Esophagus mucosa (tissue), 1 donor: ENCODE data around the gene ANKRD33B. TPM values are rescaled to one million over a fixed set of nuclear protein-coding genes. Genes with fewer than 3 reads are reported as not detected.
"Not testable (repeated sequence)": the region's sequence is repeated elsewhere in the genome, so short reads cannot be mapped to it uniquely, and the experiment has no call there.

Source experiments
- ATAC-seq: fragments of 200-7000 bp; cut with Tn5 transposase; one replicate; pipeline ENCODE4 v1.9.1; 2020
- total RNA-seq: library from RNA; stranded (reverse); gene quantifications from one replicate; pipeline ENCODE4 v1.2.4, GENCODE V29; 2023
- donor health status: DM: yes; HTN: yes; CAD: no.

ANKRD33B gene
- 0.68 TPM for total RNA-seq

- ATAC-seq = peak; percentile 61
Measured at GRCh38 chr5:10563945-10564837, at the start of gene ANKRD33B. ANKRD33B (plus strand) TSS chr5:10564070; CDS start chr5:10564468, 398 bp downstream.

- ATAC-seq = not testable (repeated sequence)
Measured at GRCh38 chr5:10514572-10514971, 49.3 kb upstream of the ANKRD33B start.

GRCh38 chr5:10515492-10515891 lies 48.4 kb upstream of the ANKRD33B start:
- no peak for ATAC-seq

- ATAC-seq = no peak
Measured at GRCh38 chr5:10518347-10518746, 45.5 kb upstream of the ANKRD33B start.

GRCh38 chr5:10519729-10520128 lies 44.1 kb upstream of the ANKRD33B start:
- ATAC-seq = no peak

DNA sequence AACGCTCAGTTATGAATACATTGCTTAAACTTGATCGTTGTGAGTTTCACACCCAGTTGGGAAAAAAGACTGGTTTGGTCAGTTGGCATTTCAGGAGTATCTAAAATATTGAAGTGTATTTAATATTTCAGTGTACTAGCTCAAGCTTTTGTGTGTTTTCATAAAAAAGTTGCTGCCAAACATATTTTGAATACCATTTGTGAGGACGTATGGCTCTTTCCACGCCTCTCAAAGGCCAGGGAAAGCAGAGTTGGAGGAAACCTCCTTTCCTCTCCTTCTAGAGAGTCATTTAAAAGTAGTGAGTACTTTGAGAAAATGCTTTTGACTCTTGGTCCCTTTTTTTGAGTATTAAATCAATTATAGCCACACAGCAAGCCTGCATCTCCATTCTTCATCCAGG lies 43.2 kb upstream of the ANKRD33B start:
- no peak for ATAC-seq

GRCh38 chr5:10521466-10522223 lies 42.2 kb upstream of the ANKRD33B start:
- no peak for ATAC-seq

DNA sequence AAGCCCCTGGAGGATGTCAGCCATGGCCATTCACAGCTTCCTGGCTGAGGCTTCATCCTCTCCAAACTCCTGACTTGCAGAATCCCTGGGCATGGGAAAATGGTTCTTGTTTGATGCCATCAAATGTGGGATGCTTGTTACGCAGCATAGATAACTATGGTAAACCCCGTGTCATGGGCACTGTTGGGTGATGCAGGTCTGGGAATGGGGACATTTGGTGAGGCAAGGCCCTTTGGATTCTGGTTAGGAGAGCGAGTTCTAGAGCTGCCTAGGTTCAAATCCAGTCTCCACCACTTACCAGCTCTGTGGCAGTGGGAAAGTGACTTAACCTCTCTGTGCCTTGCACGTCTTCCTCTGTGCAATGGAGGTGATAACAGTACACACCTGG lies 41.7 kb upstream of the ANKRD33B start:
- ATAC-seq = no peak

DNA sequence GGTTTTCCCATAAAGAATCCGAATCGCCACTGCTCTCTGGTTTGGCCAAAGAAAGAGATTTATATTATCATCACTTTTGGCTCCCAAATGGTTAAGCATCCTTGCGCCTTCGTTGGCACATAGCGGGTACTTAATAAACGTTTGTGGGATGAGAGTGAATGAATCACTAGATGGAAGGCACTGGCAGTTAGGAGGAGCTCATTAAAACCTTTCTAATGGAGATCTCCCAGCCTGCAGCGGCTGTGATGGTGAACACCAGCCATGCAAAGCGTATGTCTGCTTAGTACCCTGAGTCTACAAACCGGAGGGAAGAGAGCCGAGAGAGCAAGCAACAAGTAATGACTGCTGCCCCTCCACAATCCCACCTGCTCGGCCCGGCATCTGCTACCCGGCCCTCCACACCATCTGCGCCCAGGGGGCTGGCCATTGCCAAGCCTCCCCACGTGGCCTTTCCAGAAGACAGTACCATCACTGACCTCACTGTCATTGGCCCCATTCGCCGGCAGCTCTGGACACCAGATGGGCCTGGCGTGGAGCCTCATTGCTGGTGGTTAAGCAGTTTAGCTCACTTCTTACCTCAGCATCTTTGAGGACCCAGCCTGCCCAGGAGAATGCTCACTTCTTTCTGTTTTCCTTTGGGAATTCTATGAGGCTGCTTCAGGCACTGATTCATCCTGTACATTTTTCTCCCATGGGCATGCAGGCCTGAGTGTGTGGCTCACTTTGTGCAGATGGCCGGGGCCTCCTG lies 39.3 kb upstream of the ANKRD33B start:
- no peak for ATAC-seq

- no peak for ATAC-seq
Measured at GRCh38 chr5:10525124-10525495, 38.8 kb upstream of the ANKRD33B start.

DNA sequence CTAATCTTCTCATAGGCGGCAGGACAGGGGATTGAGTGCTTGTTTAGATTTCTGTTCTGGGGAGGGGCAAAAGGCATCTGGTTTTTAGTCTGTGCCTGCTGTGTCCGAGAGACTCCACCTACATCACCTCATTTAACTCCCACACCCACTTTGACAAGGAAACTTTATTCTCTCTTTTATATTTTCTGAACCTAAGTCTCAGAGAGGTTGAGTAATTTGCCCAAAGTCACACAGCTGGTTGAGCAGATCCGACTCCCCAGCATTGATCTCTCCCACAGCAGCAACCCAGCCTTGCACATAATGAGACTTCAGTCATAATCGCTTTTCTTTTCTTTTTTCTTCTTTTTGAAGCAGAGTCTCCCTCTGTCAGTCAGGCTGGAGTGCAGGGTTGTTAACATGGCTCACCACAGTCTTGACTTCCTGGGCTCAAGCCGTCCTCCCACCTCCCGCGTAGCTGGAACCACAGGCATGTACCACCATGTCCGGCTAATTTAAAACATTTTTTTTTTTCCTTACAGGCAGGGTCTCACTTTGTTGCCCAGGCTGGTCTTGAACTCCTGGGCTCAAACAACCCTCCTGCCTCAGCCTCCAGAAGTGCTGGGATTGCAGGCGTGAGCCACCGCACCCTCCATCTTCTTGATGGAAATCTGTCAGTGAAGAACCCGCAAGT lies 36.5 kb upstream of the ANKRD33B start:
- peak; percentile 58 for ATAC-seq

DNA sequence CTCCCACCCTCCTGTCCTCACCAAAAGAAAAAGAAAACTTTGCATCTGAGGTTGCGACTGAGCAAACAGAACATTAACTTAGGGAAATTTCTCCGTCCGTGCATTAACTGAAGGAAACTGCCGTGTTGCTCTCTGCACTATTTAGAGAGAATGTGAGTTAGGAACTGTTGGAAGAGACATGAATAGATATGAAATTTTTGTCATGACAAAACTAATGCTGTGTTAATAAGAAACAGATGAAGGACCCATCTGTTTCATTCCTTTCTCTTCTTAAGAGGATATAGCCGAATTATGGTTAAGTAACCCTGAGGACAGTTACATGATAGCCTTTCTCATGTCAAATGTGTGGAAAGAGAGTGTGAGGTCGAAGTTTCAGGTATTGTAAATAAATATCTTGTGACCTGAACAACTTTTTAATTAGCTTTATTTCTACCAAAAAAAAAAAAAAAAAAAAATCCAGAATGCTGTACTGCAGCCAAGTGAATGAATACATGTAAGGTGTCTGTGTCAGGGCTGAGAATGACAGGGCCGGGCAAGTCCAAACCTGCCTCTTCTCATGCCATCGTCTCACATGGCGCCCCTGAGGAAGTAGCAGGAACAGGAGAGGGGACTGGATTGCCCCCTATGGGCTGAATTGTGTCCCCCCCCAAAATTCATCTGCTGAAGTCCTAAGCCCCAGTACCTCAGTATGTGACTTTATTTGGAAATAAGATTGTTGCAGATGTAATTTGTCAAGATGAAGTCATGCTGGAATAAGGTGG lies 35.6 kb upstream of the ANKRD33B start:
- peak; percentile 69 for ATAC-seq

DNA sequence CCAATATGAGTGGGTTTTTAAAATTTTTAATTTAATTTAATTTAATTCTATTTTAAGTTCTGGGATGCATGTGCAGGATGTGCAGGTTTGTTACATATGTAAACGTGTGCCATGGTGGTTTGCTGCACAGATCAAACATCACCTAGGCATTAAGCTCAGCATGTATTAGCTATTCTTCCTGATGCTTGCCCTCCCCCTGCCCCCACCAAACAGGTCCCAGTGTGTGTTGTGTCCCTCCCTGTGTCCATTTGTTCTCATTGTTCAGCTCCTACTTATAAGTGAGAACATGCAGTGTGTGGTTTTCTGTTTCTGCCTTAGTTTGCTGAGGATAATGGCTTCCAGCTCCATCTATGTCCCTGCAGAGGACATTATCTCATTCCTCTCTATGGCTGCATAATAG lies 35.0 kb upstream of the ANKRD33B start:
- no peak for ATAC-seq

DNA sequence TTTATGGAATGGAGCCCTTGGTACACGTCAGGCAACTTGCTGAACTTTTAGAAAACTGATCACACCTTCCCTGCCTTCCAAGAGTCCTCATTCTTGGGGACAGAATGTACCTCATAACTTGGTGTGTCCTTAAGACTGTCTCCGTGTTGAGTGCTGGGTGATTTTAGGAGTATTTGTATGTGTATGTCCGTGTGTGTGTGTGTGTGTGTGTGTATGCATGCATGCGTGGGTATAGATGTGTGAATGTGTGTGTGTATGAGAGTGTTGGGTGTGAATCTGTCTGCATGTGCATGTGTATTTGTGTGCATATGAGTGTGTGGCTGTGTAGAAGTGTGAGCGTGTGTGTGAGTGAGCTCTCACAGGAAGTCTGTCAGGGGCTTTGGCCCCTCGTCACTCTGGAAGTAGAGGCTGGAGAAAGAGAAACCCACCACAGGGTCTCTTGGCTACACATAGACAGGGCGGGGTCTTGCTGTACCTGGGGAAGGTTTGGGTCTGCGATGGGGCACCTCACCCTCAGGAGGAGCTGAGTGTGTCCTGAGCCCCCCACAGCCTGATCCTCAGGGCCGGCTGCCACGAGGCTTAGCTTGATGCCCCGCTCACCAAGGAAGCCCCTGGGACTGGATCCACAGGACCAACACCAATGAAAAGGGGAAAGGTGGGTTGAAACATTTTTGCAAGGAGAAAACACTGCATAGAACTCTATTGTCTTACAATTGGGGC lies 33.1 kb upstream of the ANKRD33B start:
- ATAC-seq = no peak

DNA sequence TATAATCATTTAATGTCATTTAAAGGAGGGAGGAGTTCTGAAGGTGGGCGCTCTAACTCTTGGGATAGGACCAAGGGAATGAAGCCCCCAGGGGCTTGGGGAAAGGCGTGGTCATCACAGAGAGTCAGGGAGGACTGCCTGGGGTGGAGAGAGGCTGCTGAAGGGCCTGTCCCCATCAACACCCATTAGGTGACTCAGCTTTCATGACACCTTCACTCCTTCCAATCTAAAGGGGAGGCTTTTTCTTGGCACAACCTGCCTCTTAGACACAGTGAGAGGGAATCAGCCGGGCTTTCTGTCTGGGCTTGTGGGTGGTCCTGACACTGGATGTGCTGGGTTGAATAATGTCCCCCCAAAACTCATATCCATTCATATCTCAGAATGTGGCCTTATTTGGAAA lies 31.4 kb upstream of the ANKRD33B start:
- ATAC-seq = peak; percentile 33

GRCh38 chr5:10533226-10533625 lies 30.6 kb upstream of the ANKRD33B start:
- ATAC-seq = no peak

DNA sequence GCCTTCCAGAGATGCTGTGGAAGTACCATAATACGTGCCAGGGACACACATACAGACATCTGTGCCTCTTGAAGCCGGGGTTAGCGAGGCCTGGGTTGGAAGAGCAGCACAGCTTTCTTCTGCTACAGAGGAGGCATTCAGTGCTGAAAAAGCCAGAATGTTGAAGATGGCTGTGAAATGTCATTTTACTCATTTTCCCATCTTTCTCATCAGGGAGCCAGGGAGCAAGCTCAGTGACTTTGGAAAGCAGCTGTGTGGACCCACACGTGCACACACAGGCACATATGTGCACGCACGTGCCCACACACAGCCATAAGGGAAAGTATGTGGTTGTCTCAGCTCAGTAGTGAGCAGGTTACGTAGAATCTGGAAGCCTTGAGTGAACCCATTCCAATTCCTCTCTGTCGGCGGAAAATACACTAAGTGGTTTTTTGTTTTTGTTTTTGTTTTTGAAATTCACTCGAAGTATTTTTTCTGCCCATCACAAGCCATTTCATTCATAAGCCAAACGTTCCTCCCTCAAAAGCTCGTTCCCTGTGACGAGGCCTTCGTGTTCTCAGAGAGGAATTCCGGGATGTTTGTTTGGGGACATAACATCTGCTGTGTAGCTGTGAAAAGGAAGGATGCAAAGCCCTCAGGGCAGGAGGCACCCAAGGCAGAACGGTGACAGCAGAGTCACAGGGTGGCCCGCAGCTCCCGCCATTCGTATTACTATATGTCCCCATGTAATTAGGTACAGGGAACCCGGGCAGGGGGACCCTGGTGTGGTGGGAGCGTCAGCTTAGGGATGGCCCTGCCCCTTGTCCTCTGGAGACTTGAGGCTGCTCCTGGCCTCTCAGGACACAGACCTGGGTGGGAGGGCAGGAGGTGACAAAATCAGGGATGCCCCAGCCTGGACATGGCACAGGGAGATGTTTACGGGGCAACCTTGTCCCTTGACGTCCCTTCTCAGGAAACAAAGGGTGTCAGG lies 29.0 kb upstream of the ANKRD33B start:
- ATAC-seq = no peak

GRCh38 chr5:10536511-10536910 lies 27.4 kb upstream of the ANKRD33B start:
- ATAC-seq = no peak

DNA sequence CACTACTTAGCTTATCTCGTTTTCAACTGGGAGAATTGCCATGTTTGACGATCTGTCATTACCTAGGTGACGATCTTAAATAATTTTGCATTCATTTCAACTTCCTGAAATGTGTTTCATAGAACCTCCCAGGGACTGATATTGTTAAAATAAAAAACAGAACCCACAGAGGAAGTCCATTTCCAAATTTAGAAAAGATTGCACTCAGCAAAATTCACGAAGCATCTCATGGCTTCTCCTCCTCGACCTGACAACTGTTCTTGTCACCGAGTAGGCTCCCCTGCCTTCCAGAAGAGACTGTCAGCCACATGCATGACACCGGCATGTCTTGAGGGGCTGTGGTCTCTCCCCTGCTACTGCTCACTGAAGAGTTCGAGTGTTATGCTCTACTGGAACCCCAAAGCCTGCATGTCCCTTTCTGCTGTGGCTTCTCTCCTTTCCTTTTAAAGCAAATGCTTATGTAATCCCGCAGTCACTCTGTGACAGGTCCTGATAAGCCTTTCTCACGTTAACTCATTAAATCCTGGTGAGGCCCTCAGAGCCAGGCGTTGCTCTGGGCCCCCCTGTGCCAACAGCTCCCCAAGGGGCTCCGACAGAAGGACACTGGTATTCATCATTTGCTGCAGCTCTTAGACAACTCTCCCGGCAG lies 26.8 kb upstream of the ANKRD33B start:
- no peak for ATAC-seq
